ENCODE measurements around the gene GJB6. TPM values are rescaled to one million over a fixed set of nuclear protein-coding genes. Genes with fewer than 3 reads are reported as not detected.

GJB6 gene
- total and polyA plus RNA-seq, 2 donors (not counting 1 experiment from before 2014, with no cell fraction given) = not detected

- no peak overlapping the region for H3K4me2 ChIP-seq (ENCODE audit: extremely low read depth, insufficient read depth, low read length)
- H2AFZ ChIP-seq (ENCODE audit: low read length) = no peak overlapping the region
- no peaks in the 10 kb centered on the region for H3K9me3 ChIP-seq (ENCODE audit: control insufficient read depth, insufficient read depth, low read depth, low read length)
- no peaks in the 10 kb centered on the region for H4K20me1 ChIP-seq (ENCODE audit: control insufficient read depth, extremely low read depth, insufficient read depth, low read length)
- H3K9ac ChIP-seq (ENCODE audit: insufficient read depth, low read length) = no peak overlapping the region
- DNase-seq (ENCODE audit: low read depth in 2 of 2) = no peak
- H3K36me3 ChIP-seq (ENCODE audit: control insufficient read depth, insufficient read depth, low read length) = no peaks in the 10 kb centered on the region
- no peaks in the 10 kb centered on the region for H3K79me2 ChIP-seq (ENCODE audit: control insufficient read depth, insufficient read depth, low read length)
- no peaks in the 10 kb centered on the region for H3K4me1 ChIP-seq (ENCODE audit: control insufficient read depth, extremely low read depth, insufficient read depth, low read length)
- H3K27ac ChIP-seq (ENCODE audit: insufficient read depth, low read length) = no peak overlapping the region
- H3K27me3 ChIP-seq (ENCODE audit: control insufficient read depth, insufficient read depth, low read length) = no peaks in the 10 kb centered on the region
- no peak overlapping the region for H3K4me3 ChIP-seq (replicated peaks in 1 of 4; ENCODE audit: control extremely low read depth in 1 of 4, insufficient read depth in 1 of 4, low read depth in 3 of 4, low read length in 4 of 4)
- no peak for TF ChIP-seq CTCF (conservative IDR thresholded peaks at IDR 0.05 in 1 of 2, IDR thresholded peaks at IDR 0.05 in 1 of 2; ENCODE audit: low read depth in 1 of 2, low read length in 2 of 2)
- TF ChIP-seq EZH2 (IDR thresholded peaks at IDR 0.05; ENCODE audit: low read length, missing control alignments) = no peak
These were observed 40.0 kb upstream of the GJB6 start for GRCh38 chr13:20272104-20272503.

- no peak for DNase-seq (ENCODE audit: low read depth in 2 of 2)
- no peak overlapping the region for H3K9ac ChIP-seq (ENCODE audit: insufficient read depth, low read length)
- no peaks in the 10 kb centered on the region for H3K79me2 ChIP-seq (ENCODE audit: control insufficient read depth, insufficient read depth, low read length)
- H3K27me3 ChIP-seq (ENCODE audit: control insufficient read depth, insufficient read depth, low read length) = no peaks in the 10 kb centered on the region
- H2AFZ ChIP-seq (ENCODE audit: low read length) = no peak overlapping the region
- no peak overlapping the region for H3K4me3 ChIP-seq (replicated peaks in 1 of 4; ENCODE audit: control extremely low read depth in 1 of 4, insufficient read depth in 1 of 4, low read depth in 3 of 4, low read length in 4 of 4)
- no peaks in the 10 kb centered on the region for H3K9me3 ChIP-seq (ENCODE audit: control insufficient read depth, insufficient read depth, low read depth, low read length)
- no peaks in the 10 kb centered on the region for H3K4me1 ChIP-seq (ENCODE audit: control insufficient read depth, extremely low read depth, insufficient read depth, low read length)
- TF ChIP-seq CTCF (conservative IDR thresholded peaks at IDR 0.05 in 1 of 2, IDR thresholded peaks at IDR 0.05 in 1 of 2; ENCODE audit: low read depth in 1 of 2, low read length in 2 of 2) (no peak), EZH2 (IDR thresholded peaks at IDR 0.05; ENCODE audit: low read length, missing control alignments) (no peak)
- H4K20me1 ChIP-seq (ENCODE audit: control insufficient read depth, extremely low read depth, insufficient read depth, low read length) = no peaks in the 10 kb centered on the region
- H3K36me3 ChIP-seq (ENCODE audit: control insufficient read depth, insufficient read depth, low read length) = no peaks in the 10 kb centered on the region
- no peak overlapping the region for H3K27ac ChIP-seq (ENCODE audit: insufficient read depth, low read length)
- no peak overlapping the region for H3K4me2 ChIP-seq (ENCODE audit: extremely low read depth, insufficient read depth, low read length)
These were observed 39.3 kb upstream of the GJB6 start for GRCh38 chr13:20271441-20271840.

GRCh38 chr13:20270163-20270865 lies 38.2 kb upstream of the GJB6 start:
- H3K9ac ChIP-seq (ENCODE audit: insufficient read depth, low read length) = no peak overlapping the region
- no peak overlapping the region for H3K4me2 ChIP-seq (ENCODE audit: extremely low read depth, insufficient read depth, low read length)
- H3K36me3 ChIP-seq (ENCODE audit: control insufficient read depth, insufficient read depth, low read length) = no peaks in the 10 kb centered on the region
- H3K4me3 ChIP-seq (replicated peaks in 1 of 4; ENCODE audit: control extremely low read depth in 1 of 4, insufficient read depth in 1 of 4, low read depth in 3 of 4, low read length in 4 of 4) = no peak overlapping the region
- peak in 1 of 2 donors; percentile 50 for DNase-seq (ENCODE audit: low read depth in 2 of 2)
- no peaks in the 10 kb centered on the region for H4K20me1 ChIP-seq (ENCODE audit: control insufficient read depth, extremely low read depth, insufficient read depth, low read length)
- H3K27me3 ChIP-seq (ENCODE audit: control insufficient read depth, insufficient read depth, low read length) = no peaks in the 10 kb centered on the region
- no peak for TF ChIP-seq EZH2 (IDR thresholded peaks at IDR 0.05; ENCODE audit: low read length, missing control alignments)
- no peak for TF ChIP-seq CTCF (conservative IDR thresholded peaks at IDR 0.05 in 1 of 2, IDR thresholded peaks at IDR 0.05 in 1 of 2; ENCODE audit: low read depth in 1 of 2, low read length in 2 of 2)
- no peaks in the 10 kb centered on the region for H3K4me1 ChIP-seq (ENCODE audit: control insufficient read depth, extremely low read depth, insufficient read depth, low read length)
- no peaks in the 10 kb centered on the region for H3K79me2 ChIP-seq (ENCODE audit: control insufficient read depth, insufficient read depth, low read length)
- no peak overlapping the region for H3K27ac ChIP-seq (ENCODE audit: insufficient read depth, low read length)
- H2AFZ ChIP-seq (ENCODE audit: low read length) = no peak overlapping the region
- H3K9me3 ChIP-seq (ENCODE audit: control insufficient read depth, insufficient read depth, low read depth, low read length) = no peaks in the 10 kb centered on the region
